Liver (tissue), 3 donors: ENCODE measurements around the gene HLCS.

Experiments
- FOXA1 ChIP-seq: IDR thresholded peaks from 2 replicates; pipeline ENCODE4 v1.6.1; 2016; ENCODE audit warnings: antibody characterized with exemption
- HNF4A ChIP-seq, 2 donors: conservative IDR thresholded peaks; 2 replicates each; pipeline ENCODE4 v1.6.1; 2016; ENCODE audit warnings: antibody characterized with exemption in 2 of 2, mild to moderate bottlenecking in 2 of 2
- HNF4G ChIP-seq: IDR thresholded peaks from 2 replicates; pipeline ENCODE4 v1.6.1; 2016; ENCODE audit warnings: antibody characterized with exemption
- RXRA ChIP-seq, 2 donors: IDR thresholded peaks; 2 replicates each; pipeline ENCODE4 v1.6.1; 2017 to 2018; ENCODE audit warnings: antibody characterized with exemption in 2 of 2, mild to moderate bottlenecking in 1 of 2
- TAF1 ChIP-seq: conservative IDR thresholded peaks from 2 replicates; pipeline ENCODE4 v1.6.1; 2016; ENCODE audit warnings: antibody characterized with exemption, mild to moderate bottlenecking
- YY1 ChIP-seq: IDR thresholded peaks from 2 replicates; pipeline ENCODE4 v1.6.1; 2016; ENCODE audit warnings: antibody characterized with exemption, mild to moderate bottlenecking
- TF ChIP-seq, protein P1 (sequence below): fragments of 150-350 bp; IDR thresholded peaks from 2 replicates; pipeline ENCODE4 v1.5.1; 2017; ENCODE audit warnings: improper control_type of control experiment, low read depth, low read length; ENCODE audit not compliant: missing input control
- TF ChIP-seq, protein P2 (sequence below): IDR thresholded peaks from 2 replicates; pipeline ENCODE4 v1.6.1; 2016; ENCODE audit warnings: antibody characterized with exemption, mild to moderate bottlenecking
- TF ChIP-seq, protein P3 (sequence below): IDR thresholded peaks from 2 replicates; pipeline ENCODE4 v1.6.1; 2016; ENCODE audit warnings: antibody characterized with exemption
- TF ChIP-seq, protein P4 (sequence below): IDR thresholded peaks from 2 replicates; pipeline ENCODE4 v1.6.1; 2016; ENCODE audit warnings: antibody characterized with exemption
- donor health status: healthy.
- donor health status: healthy.

DNA sequence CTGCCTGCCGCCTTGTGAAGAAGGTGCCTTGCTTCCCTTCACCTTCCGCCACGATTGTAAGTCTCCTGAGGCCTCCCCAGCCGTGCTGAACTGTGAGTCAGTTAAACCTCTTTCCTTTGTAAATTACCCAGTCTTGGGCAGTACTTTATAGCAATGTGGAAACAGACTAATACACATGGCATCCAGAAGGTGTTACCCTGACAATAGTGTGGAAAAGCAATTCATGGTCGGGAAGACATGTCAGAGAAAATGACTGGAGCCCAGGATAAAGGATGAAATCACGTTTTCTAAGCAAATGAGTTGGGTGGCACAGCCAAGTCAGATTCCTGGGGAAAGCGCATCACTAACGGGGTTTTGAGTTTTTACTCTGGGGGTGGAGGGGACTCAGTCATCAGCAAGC, 76.4 kb downstream of the HLCS start:
- TF ChIP-seq, protein P1, sequence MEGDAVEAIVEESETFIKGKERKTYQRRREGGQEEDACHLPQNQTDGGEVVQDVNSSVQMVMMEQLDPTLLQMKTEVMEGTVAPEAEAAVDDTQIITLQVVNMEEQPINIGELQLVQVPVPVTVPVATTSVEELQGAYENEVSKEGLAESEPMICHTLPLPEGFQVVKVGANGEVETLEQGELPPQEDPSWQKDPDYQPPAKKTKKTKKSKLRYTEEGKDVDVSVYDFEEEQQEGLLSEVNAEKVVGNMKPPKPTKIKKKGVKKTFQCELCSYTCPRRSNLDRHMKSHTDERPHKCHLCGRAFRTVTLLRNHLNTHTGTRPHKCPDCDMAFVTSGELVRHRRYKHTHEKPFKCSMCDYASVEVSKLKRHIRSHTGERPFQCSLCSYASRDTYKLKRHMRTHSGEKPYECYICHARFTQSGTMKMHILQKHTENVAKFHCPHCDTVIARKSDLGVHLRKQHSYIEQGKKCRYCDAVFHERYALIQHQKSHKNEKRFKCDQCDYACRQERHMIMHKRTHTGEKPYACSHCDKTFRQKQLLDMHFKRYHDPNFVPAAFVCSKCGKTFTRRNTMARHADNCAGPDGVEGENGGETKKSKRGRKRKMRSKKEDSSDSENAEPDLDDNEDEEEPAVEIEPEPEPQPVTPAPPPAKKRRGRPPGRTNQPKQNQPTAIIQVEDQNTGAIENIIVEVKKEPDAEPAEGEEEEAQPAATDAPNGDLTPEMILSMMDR, result no peak
- no peak for TF ChIP-seq RXRA (IDR thresholded peaks at IDR 0.05)
- TF ChIP-seq YY1, result no peak
- TF ChIP-seq, protein P2, sequence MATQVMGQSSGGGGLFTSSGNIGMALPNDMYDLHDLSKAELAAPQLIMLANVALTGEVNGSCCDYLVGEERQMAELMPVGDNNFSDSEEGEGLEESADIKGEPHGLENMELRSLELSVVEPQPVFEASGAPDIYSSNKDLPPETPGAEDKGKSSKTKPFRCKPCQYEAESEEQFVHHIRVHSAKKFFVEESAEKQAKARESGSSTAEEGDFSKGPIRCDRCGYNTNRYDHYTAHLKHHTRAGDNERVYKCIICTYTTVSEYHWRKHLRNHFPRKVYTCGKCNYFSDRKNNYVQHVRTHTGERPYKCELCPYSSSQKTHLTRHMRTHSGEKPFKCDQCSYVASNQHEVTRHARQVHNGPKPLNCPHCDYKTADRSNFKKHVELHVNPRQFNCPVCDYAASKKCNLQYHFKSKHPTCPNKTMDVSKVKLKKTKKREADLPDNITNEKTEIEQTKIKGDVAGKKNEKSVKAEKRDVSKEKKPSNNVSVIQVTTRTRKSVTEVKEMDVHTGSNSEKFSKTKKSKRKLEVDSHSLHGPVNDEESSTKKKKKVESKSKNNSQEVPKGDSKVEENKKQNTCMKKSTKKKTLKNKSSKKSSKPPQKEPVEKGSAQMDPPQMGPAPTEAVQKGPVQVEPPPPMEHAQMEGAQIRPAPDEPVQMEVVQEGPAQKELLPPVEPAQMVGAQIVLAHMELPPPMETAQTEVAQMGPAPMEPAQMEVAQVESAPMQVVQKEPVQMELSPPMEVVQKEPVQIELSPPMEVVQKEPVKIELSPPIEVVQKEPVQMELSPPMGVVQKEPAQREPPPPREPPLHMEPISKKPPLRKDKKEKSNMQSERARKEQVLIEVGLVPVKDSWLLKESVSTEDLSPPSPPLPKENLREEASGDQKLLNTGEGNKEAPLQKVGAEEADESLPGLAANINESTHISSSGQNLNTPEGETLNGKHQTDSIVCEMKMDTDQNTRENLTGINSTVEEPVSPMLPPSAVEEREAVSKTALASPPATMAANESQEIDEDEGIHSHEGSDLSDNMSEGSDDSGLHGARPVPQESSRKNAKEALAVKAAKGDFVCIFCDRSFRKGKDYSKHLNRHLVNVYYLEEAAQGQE, result no peak
- TF ChIP-seq, protein P3, sequence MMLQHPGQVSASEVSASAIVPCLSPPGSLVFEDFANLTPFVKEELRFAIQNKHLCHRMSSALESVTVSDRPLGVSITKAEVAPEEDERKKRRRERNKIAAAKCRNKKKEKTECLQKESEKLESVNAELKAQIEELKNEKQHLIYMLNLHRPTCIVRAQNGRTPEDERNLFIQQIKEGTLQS, result no peak
- TF ChIP-seq HNF4G, result no peak
- TF ChIP-seq FOXA1, result no peak
- TF ChIP-seq HNF4A (conservative IDR thresholded peaks at IDR 0.05), result no peak
- TF ChIP-seq TAF1, result no peak
- TF ChIP-seq, protein P4, sequence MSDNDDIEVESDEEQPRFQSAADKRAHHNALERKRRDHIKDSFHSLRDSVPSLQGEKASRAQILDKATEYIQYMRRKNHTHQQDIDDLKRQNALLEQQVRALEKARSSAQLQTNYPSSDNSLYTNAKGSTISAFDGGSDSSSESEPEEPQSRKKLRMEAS, result no peak
